ENCODE measurements around the gene MBOAT2. TPM values are rescaled to one million over a fixed set of nuclear protein-coding genes. Genes with fewer than 3 reads are reported as not detected.

The MBOAT2 gene
- total RNA-seq, 1 donor from 2014 or later: 8.0 TPM

DNA sequence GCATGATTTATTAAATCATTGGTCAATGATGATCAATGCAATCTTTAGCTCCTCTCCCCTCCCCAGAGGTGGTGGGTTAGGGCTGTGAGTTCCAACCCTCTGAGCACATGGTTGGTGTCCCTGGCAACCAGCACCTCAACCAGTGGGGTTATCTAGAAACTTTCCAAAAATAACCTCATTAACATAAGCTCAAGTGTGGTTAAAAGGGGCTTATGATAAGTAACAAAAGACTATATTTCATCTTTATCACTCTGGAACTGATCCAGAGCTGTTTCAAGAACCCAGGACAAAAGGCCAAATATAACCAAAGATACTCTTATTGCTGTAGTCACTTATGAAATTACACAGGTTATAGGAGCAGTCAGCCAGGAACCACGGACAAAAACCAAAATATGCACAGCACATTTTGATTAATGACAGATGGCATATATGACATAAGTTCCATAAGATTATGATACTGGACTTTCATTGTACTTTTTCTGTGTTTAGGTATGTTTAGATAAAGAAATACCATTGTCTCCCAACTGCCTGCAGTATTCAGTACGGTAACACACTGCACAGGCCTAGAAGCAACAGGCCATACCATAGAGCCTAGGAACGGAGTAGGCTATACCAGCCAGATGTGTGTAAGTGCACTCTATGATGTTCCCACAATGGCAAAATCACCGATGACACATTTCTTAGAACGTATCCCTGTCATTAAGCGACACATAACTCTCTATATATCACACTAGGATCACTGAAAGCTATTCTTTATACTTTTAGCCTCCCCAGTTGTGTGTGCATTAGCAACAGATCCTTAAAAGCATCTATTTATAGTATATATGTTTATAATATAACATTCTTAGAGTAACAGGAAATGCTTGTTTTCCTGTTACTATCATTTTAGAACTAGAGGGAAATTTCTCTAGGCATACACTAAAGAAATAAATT, 197.9 kb downstream of the MBOAT2 start:
- no peaks in the 10 kb centered on the region for H3K27me3 ChIP-seq
- H3K9me3 ChIP-seq: no peaks in the 10 kb centered on the region
- intact Hi-C loops (cut with DNase I): no loop called here
- H3K27ac ChIP-seq: no peak overlapping the region
- TF ChIP-seq, protein P1, sequence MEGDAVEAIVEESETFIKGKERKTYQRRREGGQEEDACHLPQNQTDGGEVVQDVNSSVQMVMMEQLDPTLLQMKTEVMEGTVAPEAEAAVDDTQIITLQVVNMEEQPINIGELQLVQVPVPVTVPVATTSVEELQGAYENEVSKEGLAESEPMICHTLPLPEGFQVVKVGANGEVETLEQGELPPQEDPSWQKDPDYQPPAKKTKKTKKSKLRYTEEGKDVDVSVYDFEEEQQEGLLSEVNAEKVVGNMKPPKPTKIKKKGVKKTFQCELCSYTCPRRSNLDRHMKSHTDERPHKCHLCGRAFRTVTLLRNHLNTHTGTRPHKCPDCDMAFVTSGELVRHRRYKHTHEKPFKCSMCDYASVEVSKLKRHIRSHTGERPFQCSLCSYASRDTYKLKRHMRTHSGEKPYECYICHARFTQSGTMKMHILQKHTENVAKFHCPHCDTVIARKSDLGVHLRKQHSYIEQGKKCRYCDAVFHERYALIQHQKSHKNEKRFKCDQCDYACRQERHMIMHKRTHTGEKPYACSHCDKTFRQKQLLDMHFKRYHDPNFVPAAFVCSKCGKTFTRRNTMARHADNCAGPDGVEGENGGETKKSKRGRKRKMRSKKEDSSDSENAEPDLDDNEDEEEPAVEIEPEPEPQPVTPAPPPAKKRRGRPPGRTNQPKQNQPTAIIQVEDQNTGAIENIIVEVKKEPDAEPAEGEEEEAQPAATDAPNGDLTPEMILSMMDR (IDR thresholded peaks at IDR 0.05): no peak
- H3K4me1 ChIP-seq: peaks cover 0 to 5% of the 10 kb centered on the region in 2 donors
- no peak for DNase-seq (ENCODE audit: low spot score in 2 of 2)
- no peak overlapping the region for H3K4me3 ChIP-seq
- H3K36me3 ChIP-seq: peaks cover 19 to 77% of the 10 kb centered on the region in 2 donors

DNA sequence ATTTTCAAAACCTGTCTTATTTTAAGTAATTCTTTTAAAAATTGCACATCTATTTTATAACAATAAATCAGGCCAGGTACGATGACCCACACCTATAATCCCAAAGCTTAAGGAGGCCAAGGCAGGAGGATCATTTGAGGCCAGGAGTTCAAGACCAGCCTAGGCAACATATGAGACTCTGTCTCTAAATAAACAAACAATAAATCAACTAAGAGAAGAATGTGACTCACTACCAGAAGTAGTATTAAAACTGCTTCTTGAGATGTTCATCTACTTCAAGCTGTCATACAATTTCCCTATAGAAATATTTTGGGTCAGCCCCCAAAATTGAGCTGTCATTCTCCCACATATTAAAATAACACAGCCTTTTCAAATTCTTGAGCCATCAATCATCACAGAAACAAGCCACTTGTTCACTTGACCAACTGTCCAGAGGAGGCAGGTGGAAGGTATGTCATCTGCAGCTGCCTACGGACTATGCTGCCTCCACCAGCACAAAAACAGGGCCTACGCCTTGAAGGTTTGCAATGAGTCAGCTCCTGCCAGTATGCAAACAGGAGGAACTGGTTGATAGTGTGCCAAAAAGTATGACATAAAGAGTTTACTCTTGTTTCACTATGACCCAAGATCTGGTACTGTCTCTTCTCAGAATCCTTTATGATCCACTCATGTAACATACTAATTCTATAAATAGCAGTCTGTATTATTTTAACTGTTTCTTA, 199.7 kb downstream of the MBOAT2 start:
- Histone ChIP-seq H3K9me3 (no peaks in the 10 kb centered on the region), H3K27ac (no peak overlapping the region), H3K27me3 (no peaks in the 10 kb centered on the region), H3K4me1 (peaks cover 0 to 5% of the 10 kb centered on the region in 2 donors), H3K36me3 (peaks cover 16 to 73% of the 10 kb centered on the region in 2 donors), H3K4me3 (no peak overlapping the region)
- TF ChIP-seq, protein P1 (IDR thresholded peaks at IDR 0.05): no peak
- intact Hi-C loops (cut with DNase I): no loop called here
- no peak for DNase-seq (ENCODE audit: low spot score in 2 of 2)

GRCh38 chr2:8802741-8803140, 200.7 kb downstream of the MBOAT2 start:
- intact Hi-C loops (cut with DNase I): no loop called here
- H3K9me3 ChIP-seq: no peaks in the 10 kb centered on the region
- peaks cover 24 to 66% of the 10 kb centered on the region in 2 donors for H3K36me3 ChIP-seq

More at GRCh38 chr2:8802741-8803140, 200.7 kb downstream of the MBOAT2 start:
- Histone ChIP-seq H3K4me1 (peaks cover 0 to 5% of the 10 kb centered on the region in 2 donors), H3K27ac (no peak overlapping the region), H3K27me3 (no peaks in the 10 kb centered on the region), H3K4me3 (no peak overlapping the region)
- TF ChIP-seq, protein P1 (IDR thresholded peaks at IDR 0.05): no peak
- no peak for DNase-seq (ENCODE audit: low spot score in 2 of 2)

Other genes with a start within 250 kb of the MBOAT2 start
- gene KIDINS220, start 166.1 kb downstream of the MBOAT2 start, total RNA-seq: 59.1 TPM
- 56.9 TPM for gene ASAP2, start 203.1 kb upstream of the MBOAT2 start, total RNA-seq

Measured in ascending aorta (tissue), 2 donors.